ENCODE data around the gene DGCR2. TPM values are rescaled to one million over a fixed set of nuclear protein-coding genes. Genes with fewer than 3 reads are reported as not detected.
"Not testable (repeated sequence)": the region's sequence is repeated elsewhere in the genome, so short reads cannot be mapped to it uniquely, and the experiment has no call there.

DGCR2 gene
- total RNA-seq, 1 experiment from 2014 or later, result 33.6 TPM

DNA sequence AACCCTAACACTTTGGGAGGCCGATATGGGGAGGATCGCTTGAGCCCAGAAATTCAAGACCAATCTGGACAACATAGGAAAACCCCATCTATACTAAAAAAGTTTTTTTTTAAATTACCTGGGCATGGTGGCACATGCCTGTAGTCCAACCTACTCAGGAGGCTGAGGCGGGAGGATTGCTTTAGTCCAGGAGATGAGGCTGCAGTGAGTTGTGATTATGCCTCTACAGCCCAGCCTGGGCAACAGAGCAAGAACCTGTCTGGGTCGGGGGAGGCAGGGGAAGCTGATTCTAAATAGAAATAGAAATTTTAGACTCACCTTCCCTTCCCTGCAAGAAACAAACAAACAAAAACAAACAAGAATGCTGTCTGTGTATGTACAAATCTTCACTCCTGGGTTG lies 133.3 kb downstream of the DGCR2 start:
- DNase-seq (ENCODE audit: low read depth), result no peak

DNA sequence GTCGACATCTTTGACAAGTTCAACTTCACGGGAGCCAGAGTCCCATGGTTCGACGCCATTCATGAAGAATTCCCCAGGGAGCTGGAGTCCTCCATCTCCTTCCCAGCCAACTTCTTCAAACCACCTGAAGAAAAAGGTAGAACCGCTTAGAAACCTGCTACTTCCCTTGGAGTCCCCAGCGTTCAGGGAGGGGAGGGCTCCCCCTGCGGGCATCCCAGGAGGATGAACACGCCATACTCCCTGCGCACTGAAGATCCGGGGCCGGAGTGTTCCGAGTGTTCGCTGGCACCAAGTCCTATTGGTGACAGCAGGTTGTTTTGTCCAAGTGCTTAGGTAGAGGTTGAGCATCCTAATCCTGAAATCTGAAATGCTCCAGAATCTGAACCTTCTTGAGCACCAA lies 134.4 kb downstream of the DGCR2 start:
- DNase-seq (ENCODE audit: low read depth), result no peak

GRCh38 chr22:18987114-18987513 lies 135.1 kb downstream of the DGCR2 start:
- DNase-seq (ENCODE audit: low read depth), result not testable (repeated sequence)

Small RNAs within 50 kb of the gene (small RNA-seq; reads per million reads assigned to genes)
- gene RF00019, result not detected

Other genes with a start within 250 kb of the DGCR2 start
- gene DGCR6, start 216.1 kb downstream of the DGCR2 start, total RNA-seq (2014; rRNA removed; shearing (Covaris generic)), result 0.57 and 0.88 TPM in 2 replicates
- 0.03 and 0.06 TPM in 2 replicates for gene PRODH, start 186.1 kb downstream of the DGCR2 start, total RNA-seq (2014; rRNA removed; shearing (Covaris generic))
- not detected in 2 replicates for gene TSSK2, start 8.9 kb upstream of the DGCR2 start, total RNA-seq (2014; rRNA removed; shearing (Covaris generic))
- gene ESS2, start 22.2 kb upstream of the DGCR2 start, total RNA-seq (2014; rRNA removed; shearing (Covaris generic)), result 12.6 and 16.8 TPM in 2 replicates
- not detected in 2 replicates for gene GSC2, start 27.9 kb upstream of the DGCR2 start, total RNA-seq (2014; rRNA removed; shearing (Covaris generic))
- gene SLC25A1, start 56.3 kb upstream of the DGCR2 start, total RNA-seq (2014; rRNA removed; shearing (Covaris generic)), result 72.2 and 82.2 TPM in 2 replicates
- gene CLTCL1, start 169.3 kb upstream of the DGCR2 start, total RNA-seq (2014; rRNA removed; shearing (Covaris generic)), result 8.9 and 9.6 TPM in 2 replicates